A172 (cell line): ENCODE data around the gene TAF4B. TPM values are rescaled to one million over a fixed set of nuclear protein-coding genes. Genes with fewer than 3 reads are reported as not detected.
"Not testable (repeated sequence)": the region's sequence is repeated elsewhere in the genome, so short reads cannot be mapped to it uniquely, and the experiment has no call there.

ENCODE experiments used
- DNase-seq: peaks from one replicate; pipeline ENCODE4 v3.0.0-alpha.2; 2015; ENCODE audit warnings: low spot score
- total RNA-seq: library from RNA; depleted of rRNA; stranded (reverse); fragments of >200 nt; shearing (Covaris generic); gene quantifications from 2 replicates; pipeline ENCODE4 v1.2.3, GENCODE V29; 2014

TAF4B gene
- total RNA-seq, 1 experiment from 2014 or later = 2.7 TPM

- DNase-seq = not testable (repeated sequence)
Observed at GRCh38 chr18:26238718-26239117, 12.5 kb downstream of the TAF4B start.

- not testable (repeated sequence) for DNase-seq
Observed at GRCh38 chr18:26242392-26242791, 16.1 kb downstream of the TAF4B start.

GRCh38 chr18:26245434-26245833 is 19.2 kb downstream of the TAF4B start:
- DNase-seq = not testable (repeated sequence)

- no peak for DNase-seq
Observed at GRCh38 chr18:26252411-26252810, 26.2 kb downstream of the TAF4B start.

GRCh38 chr18:26254808-26255207 is 28.6 kb downstream of the TAF4B start:
- DNase-seq = not testable (repeated sequence)

- no peak for DNase-seq
Observed at GRCh38 chr18:26255695-26256622, 29.7 kb downstream of the TAF4B start.

- no peak for DNase-seq
Observed at GRCh38 chr18:26258711-26259110, 32.5 kb downstream of the TAF4B start.

GRCh38 chr18:26259416-26259815 is 33.2 kb downstream of the TAF4B start:
- DNase-seq = not testable (repeated sequence)

- DNase-seq = no peak
Observed at GRCh38 chr18:26262156-26262555, 35.9 kb downstream of the TAF4B start.

GRCh38 chr18:26267357-26267930 is 41.2 kb downstream of the TAF4B start:
- no peak for DNase-seq

- DNase-seq = no peak
Observed at GRCh38 chr18:26268454-26268853, 42.2 kb downstream of the TAF4B start.

GRCh38 chr18:26271917-26272549 is 45.8 kb downstream of the TAF4B start:
- no peak for DNase-seq

GRCh38 chr18:26277374-26277773 is 51.1 kb downstream of the TAF4B start:
- DNase-seq = no peak

- no peak for DNase-seq
Observed at GRCh38 chr18:26279428-26279827, 53.2 kb downstream of the TAF4B start.

GRCh38 chr18:26286008-26286407 is 59.8 kb downstream of the TAF4B start:
- DNase-seq = no peak

GRCh38 chr18:26287644-26288043 is 61.4 kb downstream of the TAF4B start:
- no peak for DNase-seq

- DNase-seq = no peak
Observed at GRCh38 chr18:26290385-26290784, 64.1 kb downstream of the TAF4B start.

GRCh38 chr18:26293982-26294381 is 67.7 kb downstream of the TAF4B start:
- DNase-seq = no peak

- DNase-seq = no peak
Observed at GRCh38 chr18:26298107-26298506, 71.9 kb downstream of the TAF4B start.

- no peak for DNase-seq
Observed at GRCh38 chr18:26301681-26302080, 75.4 kb downstream of the TAF4B start.

- not testable (repeated sequence) for DNase-seq
Observed at GRCh38 chr18:26303222-26303621, 77.0 kb downstream of the TAF4B start.

- no peak for DNase-seq
Observed at GRCh38 chr18:26304511-26304910, 78.3 kb downstream of the TAF4B start.
